Muscle layer of duodenum (tissue), 2 donors: Measurements from ENCODE around the gene MFSD1.

Source experiments
- H3K27ac ChIP-seq: one replicate; pipeline ENCODE4 v1.7.0; 2013; ENCODE audit warnings: mild to moderate bottlenecking, low read length
- H3K27me3 ChIP-seq: one replicate; pipeline ENCODE4 v1.7.0; 2013; ENCODE audit warnings: low read depth, mild to moderate bottlenecking, control low read depth, low read length
- H3K36me3 ChIP-seq, 2 donors: one replicate each; pipeline ENCODE4 v1.7.0; 2013; ENCODE audit warnings: low read length in 2 of 2, control low read depth in 1 of 2, mild to moderate bottlenecking in 1 of 2; ENCODE audit not compliant: insufficient read depth in 2 of 2, control insufficient read depth in 1 of 2
- H3K4me1 ChIP-seq, 2 donors: one replicate each; pipeline ENCODE4 v1.7.0; 2013; ENCODE audit warnings: low read length in 2 of 2, mild to moderate bottlenecking in 2 of 2, control low read depth in 1 of 2, moderate library complexity in 1 of 2; ENCODE audit not compliant: insufficient read depth in 2 of 2, control insufficient read depth in 1 of 2
- H3K4me3 ChIP-seq, 2 donors: one replicate each; pipeline ENCODE4 v1.7.0; 2013; ENCODE audit warnings: low read length in 2 of 2, low read depth in 1 of 2, mild to moderate bottlenecking in 1 of 2
- H3K9me3 ChIP-seq, 2 donors: one replicate each; pipeline ENCODE4 v1.7.0; 2013; ENCODE audit warnings: low read length in 2 of 2, control low read depth in 1 of 2, mild to moderate bottlenecking in 1 of 2; ENCODE audit not compliant: control insufficient read depth in 1 of 2
- donor health status: healthy.

MFSD1 gene

DNA sequence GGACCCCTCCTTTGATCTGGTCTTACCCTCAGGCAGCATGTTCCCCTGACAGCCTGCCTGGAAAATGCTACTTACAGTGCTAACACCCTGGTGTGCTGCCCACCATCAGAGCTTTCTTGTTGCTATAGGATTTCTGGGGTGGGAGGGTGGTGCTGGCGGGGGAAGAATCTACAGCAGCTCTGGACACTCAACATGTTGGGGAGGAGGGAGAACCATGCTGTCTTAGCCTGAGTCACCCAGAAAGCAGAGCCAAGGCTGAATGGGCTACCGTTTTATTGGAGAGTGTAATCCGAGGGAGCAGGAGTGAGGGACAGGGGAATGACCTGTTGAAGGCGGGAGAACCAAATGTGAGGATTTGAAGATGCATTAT, 45.6 kb downstream of the MFSD1 start:
- Histone ChIP-seq H3K4me3 (no peak overlapping the region), H3K9me3 (no peaks in the 10 kb centered on the region), H3K27me3 (no peaks in the 10 kb centered on the region), H3K27ac (no peak overlapping the region), H3K4me1 (no peaks in the 10 kb centered on the region), H3K36me3 (no peaks in the 10 kb centered on the region)

DNA sequence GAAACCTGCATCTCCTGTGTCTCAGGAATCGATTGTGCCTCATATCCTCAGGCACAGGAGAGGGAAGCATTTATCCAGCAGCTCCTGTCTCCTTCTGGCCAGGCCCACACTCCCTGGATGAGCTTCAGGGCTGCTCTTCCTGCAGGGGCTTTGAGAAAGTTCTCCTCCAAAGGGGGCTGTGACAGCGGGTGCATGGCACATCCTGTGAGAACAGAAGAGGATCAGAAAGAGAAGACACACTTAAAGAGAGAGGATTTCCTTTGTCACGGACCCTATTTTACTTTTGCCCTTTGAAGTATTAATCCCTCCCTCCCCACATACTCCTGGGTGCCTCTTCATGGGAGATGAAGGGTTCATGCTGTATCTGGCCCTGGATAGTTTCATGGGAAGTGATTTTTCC, 46.0 kb downstream of the MFSD1 start:
- H3K27me3 ChIP-seq, result no peaks in the 10 kb centered on the region
- no peak overlapping the region for H3K27ac ChIP-seq
- H3K9me3 ChIP-seq, result no peaks in the 10 kb centered on the region
- no peak overlapping the region for H3K4me3 ChIP-seq
- H3K4me1 ChIP-seq, result no peaks in the 10 kb centered on the region
- no peaks in the 10 kb centered on the region for H3K36me3 ChIP-seq

DNA sequence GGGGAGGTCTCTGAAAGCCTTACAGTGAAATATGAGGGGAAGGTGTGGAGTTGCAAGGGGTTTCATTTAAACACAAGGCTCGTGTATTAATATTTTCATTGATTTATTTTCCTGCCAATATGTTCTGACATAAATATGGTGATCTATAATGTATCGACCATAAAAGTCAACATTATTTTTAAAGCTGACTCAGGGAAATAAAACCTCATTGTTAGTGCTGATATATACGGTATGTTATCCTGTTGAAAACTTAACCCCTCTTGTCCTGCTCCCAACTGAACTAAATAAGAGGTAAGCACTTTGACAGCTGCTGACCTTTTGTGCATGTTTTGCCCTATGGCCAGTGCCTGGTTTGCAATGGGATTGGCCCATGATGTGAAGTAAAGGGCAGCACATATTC, 47.9 kb downstream of the MFSD1 start:
- Histone ChIP-seq H3K4me1 (no peaks in the 10 kb centered on the region), H3K27me3 (no peaks in the 10 kb centered on the region), H3K27ac (no peak overlapping the region), H3K9me3 (no peaks in the 10 kb centered on the region), H3K4me3 (no peak overlapping the region), H3K36me3 (no peaks in the 10 kb centered on the region)

- no peaks in the 10 kb centered on the region for H3K36me3 ChIP-seq
- no peaks in the 10 kb centered on the region for H3K9me3 ChIP-seq
- no peaks in the 10 kb centered on the region for H3K27me3 ChIP-seq
- no peak overlapping the region for H3K4me3 ChIP-seq
- H3K27ac ChIP-seq, result no peak overlapping the region
- H3K4me1 ChIP-seq, result no peaks in the 10 kb centered on the region
These were observed 57.5 kb downstream of the MFSD1 start for GRCh38 chr3:158859362-158859761.

- no peak overlapping the region for H3K27ac ChIP-seq
These were observed 61.4 kb downstream of the MFSD1 start for GRCh38 chr3:158863247-158863646.

GRCh38 chr3:158864492-158864891, 62.6 kb downstream of the MFSD1 start:
- Histone ChIP-seq H3K27me3 (no peaks in the 10 kb centered on the region), H3K27ac (no peak overlapping the region), H3K36me3 (peaks cover 0 to 9% of the 10 kb centered on the region in 2 donors), H3K9me3 (no peaks in the 10 kb centered on the region), H3K4me1 (no peaks in the 10 kb centered on the region), H3K4me3 (no peak overlapping the region)

More at GRCh38 chr3:158863247-158863646, 61.4 kb downstream of the MFSD1 start:
- Histone ChIP-seq H3K4me3 (no peak overlapping the region), H3K27me3 (no peaks in the 10 kb centered on the region), H3K9me3 (no peaks in the 10 kb centered on the region), H3K36me3 (no peaks in the 10 kb centered on the region), H3K4me1 (no peaks in the 10 kb centered on the region)

GRCh38 chr3:158875700-158876099, 73.8 kb downstream of the MFSD1 start:
- H3K9me3 ChIP-seq, result no peaks in the 10 kb centered on the region
- no peak overlapping the region for H3K4me3 ChIP-seq
- H3K27me3 ChIP-seq, result no peaks in the 10 kb centered on the region
- H3K36me3 ChIP-seq, result no peaks in the 10 kb centered on the region
- no peaks in the 10 kb centered on the region for H3K4me1 ChIP-seq
- H3K27ac ChIP-seq, result no peak overlapping the region
